EL (cell line): ENCODE measurements around the gene IL31RA.
A peak's percentile ranks its signal among the peaks of the same experiment; 100 is the strongest.

ENCODE experiments used
- DNase-seq: peaks from one replicate; pipeline ENCODE4 v3.0.0-alpha.2; 2016

The IL31RA gene

GRCh38 chr5:55860709-55861108 lies 9.6 kb downstream of the IL31RA start:
- no peak for DNase-seq

DNA sequence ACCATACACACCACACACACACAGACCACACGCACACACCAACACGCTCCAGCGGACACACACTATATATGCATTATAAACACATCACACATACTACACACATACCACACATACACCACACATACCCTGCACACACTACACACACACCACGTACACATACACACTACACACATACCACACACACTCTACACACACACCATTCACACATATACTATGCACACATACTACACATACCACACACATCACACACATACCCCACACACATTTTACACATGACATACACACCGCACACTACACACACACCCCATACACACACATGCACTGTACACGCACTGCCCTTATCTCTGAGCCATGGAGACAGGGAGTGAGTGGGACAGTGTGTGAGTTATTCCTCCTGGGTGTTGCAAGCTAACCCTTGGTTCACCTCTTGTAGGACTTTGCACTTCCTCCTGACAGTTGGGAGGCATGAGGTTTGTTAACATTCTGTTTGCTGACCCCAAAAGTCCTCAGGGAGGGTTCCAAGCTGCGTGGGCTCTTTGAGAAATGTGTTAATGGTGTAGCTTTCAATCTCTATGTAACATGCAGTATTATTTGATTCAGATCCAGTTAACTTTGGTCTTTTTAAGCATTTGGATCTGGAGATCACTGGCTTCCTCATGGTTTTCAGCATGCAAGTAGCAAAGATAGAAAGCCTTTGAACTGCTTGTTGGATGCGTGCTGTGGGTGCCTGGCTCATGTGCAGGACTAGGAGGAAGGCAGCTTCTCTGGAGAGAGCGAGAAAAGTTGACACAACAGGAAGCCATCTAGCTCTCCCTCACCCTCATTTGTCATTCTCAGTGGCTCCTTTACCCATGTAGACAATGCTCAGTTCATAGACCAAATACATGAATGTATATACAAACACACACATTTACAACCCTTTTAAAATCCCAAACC lies 13.7 kb downstream of the IL31RA start:
- DNase-seq = no peak

DNA sequence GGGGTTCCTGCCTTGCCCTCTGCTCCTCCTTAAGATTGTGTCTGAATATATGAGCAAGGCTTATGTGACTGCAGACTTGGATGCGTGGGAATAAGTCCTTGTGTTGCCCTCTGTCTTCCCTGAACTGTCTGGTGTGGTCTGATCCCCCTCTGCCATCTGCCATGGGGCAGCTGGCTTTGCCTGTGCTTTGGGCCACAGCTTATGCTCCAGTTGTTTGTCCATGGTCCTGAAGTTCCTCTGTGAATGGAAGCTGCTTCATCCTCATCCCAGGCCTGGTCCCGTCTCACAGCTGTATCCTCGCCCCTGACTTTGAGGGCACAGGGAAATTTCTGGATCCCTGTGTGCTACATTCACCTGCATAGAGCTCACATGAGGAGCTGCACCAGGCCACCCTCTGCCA lies 14.7 kb downstream of the IL31RA start:
- no peak for DNase-seq

GRCh38 chr5:55866485-55866884 lies 15.3 kb downstream of the IL31RA start:
- no peak for DNase-seq

DNA sequence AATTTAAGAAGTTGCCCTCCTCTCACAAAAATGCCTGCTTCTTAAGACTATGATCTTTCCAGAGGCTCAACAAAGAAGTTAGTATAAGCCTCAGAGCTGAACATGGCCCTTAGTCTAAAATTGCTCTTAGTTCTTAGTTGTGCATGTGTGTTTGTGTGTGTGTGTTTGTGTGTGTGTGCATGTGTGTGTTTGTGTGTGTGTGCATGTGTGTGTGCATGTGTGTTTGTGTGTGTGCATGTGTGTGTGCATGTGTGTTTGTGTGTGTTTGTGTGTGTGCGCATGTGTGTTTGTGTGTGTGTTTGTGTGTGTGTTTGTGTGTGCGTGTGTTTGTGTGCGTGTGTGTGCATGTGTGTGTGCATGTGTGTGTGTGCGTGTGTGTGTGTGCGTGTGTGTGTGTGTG lies 15.8 kb downstream of the IL31RA start:
- no peak for DNase-seq

GRCh38 chr5:55868846-55869245 lies 17.7 kb downstream of the IL31RA start:
- DNase-seq = peak; percentile 98

GRCh38 chr5:55869847-55870246 lies 18.7 kb downstream of the IL31RA start:
- DNase-seq = no peak

DNA sequence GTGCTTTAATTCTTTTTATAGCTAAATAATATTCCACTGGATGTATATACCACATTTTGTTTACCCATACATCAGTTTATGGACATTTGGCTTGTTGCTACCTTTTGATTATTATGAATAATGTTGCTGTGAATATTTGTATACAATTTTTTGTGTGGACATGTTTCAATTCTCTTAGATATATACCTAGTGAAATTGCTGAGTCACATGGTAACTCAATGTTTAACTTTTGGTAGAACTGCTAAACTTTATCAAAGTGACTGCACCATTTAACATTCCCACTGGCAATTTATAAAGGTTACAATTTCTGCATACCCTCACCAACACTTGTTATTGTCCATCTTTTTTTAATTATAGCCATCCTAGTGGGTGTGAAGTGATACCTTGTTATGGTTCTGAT lies 22.1 kb downstream of the IL31RA start:
- DNase-seq = no peak

- no peak for DNase-seq
Observed at GRCh38 chr5:55877655-55878054, 26.5 kb downstream of the IL31RA start.

DNA sequence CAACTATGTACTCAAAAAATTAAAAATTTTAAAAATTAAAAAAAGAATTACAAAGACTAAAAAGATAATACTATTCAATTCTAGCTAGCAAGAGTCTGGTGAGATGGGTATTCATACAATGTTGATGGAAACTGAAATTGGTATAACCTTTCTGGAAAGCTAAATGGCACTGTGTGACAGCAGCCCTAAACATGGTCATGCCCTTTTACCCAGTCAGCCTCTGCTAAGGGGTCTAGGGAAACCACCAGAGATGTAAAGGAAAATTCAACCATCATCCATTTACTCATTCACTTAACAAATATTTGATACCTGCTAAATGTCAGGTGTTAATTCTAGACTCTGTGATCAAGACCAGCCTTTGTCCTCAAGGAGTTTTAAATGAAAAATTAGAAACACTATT lies 29.3 kb downstream of the IL31RA start:
- DNase-seq = no peak

DNA sequence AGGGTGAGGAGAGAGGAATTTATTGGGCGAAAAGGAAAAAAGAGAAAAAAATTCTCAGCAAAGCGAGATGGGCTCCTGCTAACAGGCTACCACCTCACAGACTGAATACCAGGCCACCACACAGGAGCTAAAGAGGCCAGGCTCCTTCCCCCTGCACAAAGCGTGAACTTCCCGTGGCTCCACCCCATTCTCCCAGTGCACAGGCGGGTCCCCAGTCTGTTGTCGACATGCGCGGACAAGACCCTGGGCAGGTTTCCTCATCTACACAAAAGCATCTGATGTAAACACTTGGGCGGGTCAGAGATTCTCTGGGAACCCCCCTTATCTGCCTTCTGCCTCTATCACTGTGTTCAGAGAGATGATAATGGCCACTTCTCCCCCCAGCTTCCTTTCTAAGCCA lies 34.2 kb downstream of the IL31RA start:
- DNase-seq = no peak

DNA sequence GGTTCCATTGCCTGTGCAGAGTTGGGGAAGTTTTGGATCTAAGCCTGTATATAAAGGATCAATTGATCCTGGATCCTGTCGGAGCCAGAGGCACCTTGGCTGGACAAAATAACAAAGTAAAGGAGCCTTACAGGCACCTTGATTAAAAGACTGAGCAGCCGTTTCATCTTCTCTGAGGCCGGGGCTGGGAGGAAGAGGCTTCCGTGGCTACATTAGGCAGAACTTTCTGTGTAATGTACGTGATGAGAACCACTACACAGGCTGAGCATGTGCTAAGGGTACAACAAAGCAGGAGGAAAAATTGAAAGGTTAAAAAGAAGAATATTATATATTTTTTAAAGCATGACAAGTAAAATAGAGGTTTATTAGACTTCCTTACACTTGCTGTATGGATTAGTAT lies 37.0 kb downstream of the IL31RA start:
- DNase-seq = no peak

DNA sequence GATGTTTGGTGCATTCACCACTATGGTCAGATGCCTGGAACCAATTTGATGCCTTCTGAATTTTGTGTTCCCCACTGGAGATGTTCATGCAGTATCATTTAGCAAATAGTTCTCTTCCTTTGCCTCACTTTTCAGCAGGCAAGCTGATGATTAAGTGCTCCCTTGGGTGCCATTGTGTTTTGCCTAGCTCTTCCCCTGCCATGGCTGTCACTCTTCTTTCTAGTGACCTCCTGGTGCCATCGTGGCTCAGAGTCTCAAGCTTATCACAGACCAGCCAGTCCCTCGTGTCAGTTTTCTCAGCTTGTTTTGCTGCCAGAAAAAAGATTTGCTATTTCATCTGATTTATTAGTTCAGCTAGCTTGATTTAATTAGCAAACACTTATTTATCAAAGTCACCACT lies 41.3 kb downstream of the IL31RA start:
- DNase-seq = no peak

DNA sequence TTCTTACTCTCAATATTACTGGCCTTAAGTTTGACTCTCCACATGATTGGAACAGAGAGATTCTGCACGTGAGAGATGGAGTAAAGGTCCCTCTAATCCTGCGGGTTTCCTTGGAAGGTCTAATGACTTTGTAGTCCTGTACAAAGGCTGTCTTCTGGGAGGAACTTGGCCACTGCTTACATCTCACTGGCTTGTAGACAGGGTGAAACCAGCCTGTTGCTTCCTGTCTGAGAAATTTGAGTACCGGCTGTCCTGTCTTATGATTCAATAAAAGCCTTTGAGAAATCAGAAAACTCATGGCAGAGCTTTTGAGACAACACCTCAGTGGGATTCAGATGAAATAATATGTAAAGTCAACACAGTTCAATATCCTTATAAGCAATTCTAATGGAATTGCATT lies 43.0 kb downstream of the IL31RA start:
- DNase-seq = no peak

- no peak for DNase-seq
Observed at GRCh38 chr5:55895346-55895745, 44.2 kb downstream of the IL31RA start.

DNA sequence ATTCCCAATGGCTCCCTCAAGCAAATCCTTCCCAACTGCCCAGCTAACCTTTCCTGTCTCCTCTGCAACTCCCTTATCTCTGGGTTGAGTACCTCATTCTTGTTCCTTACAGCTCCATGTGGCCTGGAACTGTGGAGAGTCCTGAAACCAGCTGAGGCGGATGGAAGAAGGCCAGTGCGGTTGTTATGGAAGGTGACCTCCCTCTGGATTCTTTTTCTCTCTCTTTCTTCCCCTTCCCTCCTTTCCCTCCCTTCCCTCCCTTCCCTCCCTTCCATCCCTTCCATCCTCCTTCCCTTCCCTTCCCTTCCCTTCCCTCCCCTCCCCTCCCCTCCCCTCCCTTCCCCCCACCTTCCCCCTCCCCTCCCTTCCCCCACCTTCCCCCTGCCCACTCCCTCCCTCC lies 45.1 kb downstream of the IL31RA start:
- DNase-seq = no peak

DNA sequence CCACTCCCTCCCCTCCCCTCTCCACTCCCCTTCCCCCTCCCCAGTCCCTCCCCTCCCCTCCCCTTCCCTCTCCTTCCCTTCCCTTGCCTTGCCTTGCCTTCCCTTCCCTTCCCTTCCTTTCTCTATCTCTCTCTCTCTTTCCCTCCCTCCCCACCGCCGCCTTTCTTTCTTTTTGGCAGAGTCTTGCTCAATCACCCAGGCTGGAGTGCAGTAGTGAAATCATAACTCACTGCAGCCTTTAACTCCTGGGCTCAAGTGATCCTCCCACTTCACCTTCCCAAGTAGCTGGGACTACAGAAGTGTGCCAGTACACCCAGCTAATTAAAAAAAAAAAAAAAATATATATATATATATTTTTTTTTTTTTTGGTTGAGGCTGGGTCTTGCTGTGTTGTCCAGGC lies 45.5 kb downstream of the IL31RA start:
- DNase-seq = no peak

- DNase-seq = no peak
Observed at GRCh38 chr5:55897206-55897894, 46.2 kb downstream of the IL31RA start.

DNA sequence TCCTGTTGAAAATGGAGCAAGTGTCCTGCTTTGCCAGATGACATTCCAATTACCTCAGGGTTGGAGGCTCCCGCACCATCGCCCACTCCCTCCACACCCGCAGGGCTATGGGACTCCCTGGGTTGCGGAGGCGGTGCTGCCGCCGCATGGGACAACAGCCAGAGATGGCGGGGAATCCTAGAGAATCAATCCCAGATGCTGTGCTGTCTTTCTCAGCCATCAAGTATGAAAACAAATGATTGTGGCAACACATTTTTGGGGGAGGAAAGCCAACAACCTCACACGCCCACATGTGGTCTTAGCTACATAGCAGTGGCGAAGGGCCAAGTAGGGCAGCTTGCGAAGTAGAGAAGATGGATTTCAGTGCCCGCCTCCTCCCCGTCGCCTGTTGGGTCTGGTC lies 46.7 kb downstream of the IL31RA start:
- DNase-seq = peak; percentile 96

- DNase-seq = peak; percentile 61
Observed at GRCh38 chr5:55899344-55899743, 48.2 kb downstream of the IL31RA start.

- no peak for DNase-seq
Observed at GRCh38 chr5:55900068-55900467, 48.9 kb downstream of the IL31RA start.

GRCh38 chr5:55900776-55901175 lies 49.6 kb downstream of the IL31RA start:
- DNase-seq = no peak

DNA sequence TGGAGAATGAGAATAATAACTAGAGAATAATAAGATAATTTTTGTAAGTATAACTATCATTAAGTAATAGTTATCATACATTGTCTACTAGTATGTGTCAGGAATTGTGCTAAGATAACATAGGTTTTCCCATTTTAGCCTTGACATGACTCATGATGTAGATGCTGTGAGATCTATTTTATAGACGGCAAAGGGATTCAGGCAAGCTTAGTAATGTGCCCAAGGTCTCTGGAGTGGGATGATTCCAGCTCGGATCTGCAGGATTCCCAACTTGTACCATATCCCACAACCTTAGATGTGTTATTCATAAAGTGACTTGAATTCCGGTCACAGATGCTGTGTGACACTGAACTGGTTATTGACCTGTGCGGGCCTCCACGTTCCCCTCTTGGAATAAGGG lies 51.5 kb downstream of the IL31RA start:
- DNase-seq = no peak

GRCh38 chr5:55903121-55903701 lies 52.1 kb downstream of the IL31RA start:
- DNase-seq = no peak
